DND-41 (cell line): ENCODE measurements around the gene ID1.
A peak's percentile ranks its signal among the peaks of the same experiment; 100 is the strongest.

Experiments used
- ATAC-seq: fragments of 200-7000 bp; cut with Tn5 transposase; 3 replicates; pipeline ENCODE4 v1.9.1; 2021; ENCODE audit warnings: low read depth; ENCODE audit not compliant: insufficient read depth
- DNase-seq: peaks from one replicate; pipeline ENCODE4 v3.0.0-alpha.2; 2020
- H2AFZ ChIP-seq: 2 replicates; pipeline ENCODE4 v1.6.0; 2012; ENCODE audit warnings: low read depth, low read length
- H3K27ac ChIP-seq: 2 replicates; pipeline ENCODE4 v1.5.1; 2012; ENCODE audit warnings: low read length, inconsistent platforms
- H3K27me3 ChIP-seq: fragments of 200-600 bp; sonication (generic); 2 replicates; pipeline ENCODE4 v1.6.0; 2012; ENCODE audit warnings: low read length, mild to moderate bottlenecking, inconsistent platforms; ENCODE audit not compliant: insufficient read depth, poor library complexity
- H3K36me3 ChIP-seq: 2 replicates; pipeline ENCODE4 v1.5.1; 2012; ENCODE audit warnings: low read length, inconsistent platforms; ENCODE audit not compliant: insufficient read depth
- H3K4me1 ChIP-seq: 2 replicates; pipeline ENCODE4 v1.5.1; 2012; ENCODE audit warnings: mild to moderate bottlenecking, low read length; ENCODE audit not compliant: insufficient read depth
- H3K4me2 ChIP-seq: 2 replicates; pipeline ENCODE4 v1.6.0; 2012; ENCODE audit warnings: mild to moderate bottlenecking, moderate library complexity, low read length, inconsistent platforms; ENCODE audit not compliant: insufficient read depth
- H3K4me3 ChIP-seq, 2 experiments: fragments of 200-600 bp in 1 of 2; shearing (Covaris generic) in 1 of 2; 2 replicates each; pipeline ENCODE4 v1.5.1; 2012 to 2016; ENCODE audit warnings: inconsistent platforms in 2 of 2, low read length in 2 of 2, mild to moderate bottlenecking in 2 of 2, low read depth in 1 of 2, moderate library complexity in 1 of 2
- H3K79me2 ChIP-seq: 2 replicates; pipeline ENCODE4 v1.6.0; 2012; ENCODE audit warnings: low read length, inconsistent platforms; ENCODE audit not compliant: insufficient read depth
- H3K9ac ChIP-seq: 2 replicates; pipeline ENCODE4 v1.6.0; 2012; ENCODE audit warnings: low read depth, mild to moderate bottlenecking, inconsistent platforms, low read length, moderate library complexity
- H3K9me3 ChIP-seq: 2 replicates; pipeline ENCODE4 v1.5.1; 2012; ENCODE audit warnings: low read length, moderate library complexity, mild to moderate bottlenecking, inconsistent platforms; ENCODE audit not compliant: insufficient read depth, severe bottlenecking
- H4K20me1 ChIP-seq: 2 replicates; pipeline ENCODE4 v1.6.0; 2012; ENCODE audit warnings: low read length; ENCODE audit not compliant: insufficient read depth
- CTCF ChIP-seq: IDR thresholded peaks from 2 replicates; pipeline ENCODE4 v1.5.1; 2012; ENCODE audit warnings: borderline replicate concordance, low read length, moderate library complexity, mild to moderate bottlenecking; ENCODE audit not compliant: poor library complexity, severe bottlenecking; ENCODE audit errors: extremely low read depth
- EZH2 ChIP-seq: IDR thresholded peaks from 3 replicates; pipeline ENCODE4 v1.6.1; 2012; ENCODE audit warnings: borderline replicate concordance, low read depth, mild to moderate bottlenecking, moderate library complexity, low read length, inconsistent platforms; ENCODE audit not compliant: severe bottlenecking

Gene ID1

GRCh38 chr20:31605902-31606803, 1.1 kb downstream of the ID1 start:
- Histone ChIP-seq H3K36me3 (no peaks in the 10 kb centered on the region), H3K4me2 (peak overlapping the region; percentile 97), H3K27me3 (peaks cover 26% of the 10 kb centered on the region), H3K9ac (peak overlapping the region; percentile 62), H3K9me3 (no peaks in the 10 kb centered on the region), H3K4me3 (peak overlapping the region; percentile 34 to 70; a peak in 3 of 4 replicates), H3K79me2 (no peaks in the 10 kb centered on the region), H3K4me1 (peaks cover 39% of the 10 kb centered on the region), H2AFZ (peak overlapping the region; percentile 85), H4K20me1 (no peaks in the 10 kb centered on the region), H3K27ac (no peak overlapping the region; the same call in 1 of the 2 replicates)
- TF ChIP-seq EZH2: peak; percentile 29
- no peak for TF ChIP-seq CTCF
- ATAC-seq (no peak), DNase-seq (no peak)

- no peaks in the 10 kb centered on the region for H3K36me3 ChIP-seq
- no peak overlapping the region for H2AFZ ChIP-seq
- H4K20me1 ChIP-seq: no peaks in the 10 kb centered on the region
- H3K4me2 ChIP-seq: peak overlapping the region; percentile 97; the same call in 1 of the 2 replicates
- no peak overlapping the region for H3K27ac ChIP-seq
- H3K4me1 ChIP-seq: peaks cover 39% of the 10 kb centered on the region
- H3K27me3 ChIP-seq: peaks cover 26% of the 10 kb centered on the region
- H3K4me3 ChIP-seq: no peak overlapping the region
- H3K9ac ChIP-seq: no peak overlapping the region
- DNase-seq (no peak), ATAC-seq (no peak)
- no peaks in the 10 kb centered on the region for H3K9me3 ChIP-seq
- no peaks in the 10 kb centered on the region for H3K79me2 ChIP-seq
- TF ChIP-seq EZH2 (no peak), CTCF (no peak)
Observed at GRCh38 chr20:31606804-31607639, 1.9 kb downstream of the ID1 start.

GRCh38 chr20:31607640-31608250, 2.7 kb downstream of the ID1 start:
- H3K4me3 ChIP-seq: no peak overlapping the region
- ATAC-seq: no peak
- no peak overlapping the region for H3K9ac ChIP-seq
- H3K79me2 ChIP-seq: no peaks in the 10 kb centered on the region
- H4K20me1 ChIP-seq: no peaks in the 10 kb centered on the region
- TF ChIP-seq EZH2 (no peak), CTCF (no peak)
- H2AFZ ChIP-seq: no peak overlapping the region
- H3K4me2 ChIP-seq: no peak overlapping the region
- H3K27ac ChIP-seq: no peak overlapping the region
- no peaks in the 10 kb centered on the region for H3K9me3 ChIP-seq
- peaks cover 42% of the 10 kb centered on the region for H3K4me1 ChIP-seq
- H3K27me3 ChIP-seq: peaks cover 26% of the 10 kb centered on the region
- DNase-seq: no peak
- H3K36me3 ChIP-seq: no peaks in the 10 kb centered on the region
